HG02870 (cell line): ENCODE measurements around the gene PTPN22.

Source experiments
- ATAC-seq: cut with Tn5 transposase; IDR thresholded peaks from one replicate; pipeline ENCODE4 v1.9.1; 2021; ENCODE audit warnings: mild to moderate bottlenecking, moderate library complexity; ENCODE audit not compliant: unreplicated experiment

Gene PTPN22

DNA sequence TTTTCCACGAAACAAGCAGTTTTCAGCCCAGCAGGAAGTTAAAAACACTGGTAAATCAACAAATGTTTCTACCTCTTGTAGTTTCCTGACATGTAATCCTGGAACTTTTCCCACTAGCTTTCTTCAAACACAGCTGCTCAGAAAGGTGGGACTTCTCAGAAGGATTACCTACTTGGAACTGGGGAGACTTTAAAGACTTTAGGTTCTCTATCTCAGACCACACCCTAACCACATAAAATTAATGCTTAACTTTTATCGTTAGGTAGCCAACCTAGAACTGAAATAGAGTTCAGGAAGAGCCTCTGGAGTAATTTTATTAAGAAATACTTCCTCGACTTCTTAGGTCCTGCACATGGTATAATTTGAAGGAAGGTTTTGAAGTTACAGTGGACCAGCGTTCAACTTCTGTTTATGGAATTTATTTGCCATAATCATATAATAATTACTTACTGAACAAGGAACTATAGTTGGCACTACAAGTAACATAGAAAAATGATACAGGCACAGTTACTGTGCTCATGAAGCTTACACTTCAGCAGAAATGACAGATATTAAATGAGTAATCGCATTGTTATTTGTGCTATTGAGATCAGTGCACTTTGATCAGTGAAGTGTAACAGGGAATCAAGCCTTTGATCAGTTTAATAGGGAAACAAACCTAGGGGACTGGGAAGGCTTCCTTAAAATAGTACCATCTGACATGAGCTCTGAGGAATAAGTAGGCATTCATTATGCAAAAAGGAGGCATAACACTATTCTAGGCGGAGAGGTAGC lies 16.1 kb upstream of the PTPN22 start, which contains the start of gene BCL2L15:
Gene BCL2L15, minus strand, starts transcription at position 180 of the 774 bp plus-strand sequence. CDS start 206 bp downstream, outside the sequence.
- no peak for ATAC-seq

DNA sequence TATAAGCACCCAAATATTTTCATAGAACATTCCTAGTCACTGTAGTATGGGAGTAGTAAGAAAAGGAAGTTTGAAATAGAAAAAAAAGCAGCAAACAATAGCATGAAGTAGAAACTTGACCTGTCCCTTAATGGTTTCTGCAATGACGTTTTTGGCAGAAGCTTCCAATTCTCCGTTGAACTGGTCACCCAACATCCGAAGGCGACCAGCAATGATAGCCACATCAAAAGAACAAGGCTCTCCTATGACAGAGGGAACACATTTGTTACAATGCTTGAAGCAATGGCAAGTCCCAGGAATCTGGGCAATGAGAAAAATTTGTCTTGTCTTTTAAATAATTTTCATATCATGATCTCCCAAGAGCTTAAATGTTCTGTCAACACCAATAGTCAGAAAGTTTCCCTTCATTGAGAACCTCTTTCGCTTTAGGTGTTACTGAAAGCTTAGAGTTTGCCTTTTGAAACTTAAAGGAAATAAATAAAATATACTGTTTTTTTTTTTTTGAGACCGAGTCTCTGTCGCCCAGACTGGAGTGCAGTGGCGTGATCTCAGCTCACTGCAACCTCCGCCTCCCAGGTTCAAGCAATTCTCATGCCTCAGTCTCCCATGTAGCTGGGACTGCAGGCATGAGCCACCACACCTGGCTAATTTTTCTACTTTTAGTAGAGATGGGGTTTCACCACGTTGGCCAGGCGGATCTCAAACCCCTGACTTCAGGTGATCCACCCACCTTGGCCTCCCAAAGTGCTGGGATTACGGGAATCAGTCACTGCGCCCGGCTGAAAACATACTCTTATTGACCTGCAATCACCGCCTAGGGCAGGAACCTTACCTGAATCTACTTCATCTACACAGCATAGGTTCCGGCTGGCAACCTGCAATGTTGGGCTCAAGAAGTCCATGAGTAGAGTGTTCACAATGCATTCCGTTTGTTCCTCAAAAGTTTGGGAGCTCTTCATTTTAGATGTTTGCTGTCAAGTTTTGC lies 15.2 kb upstream of the PTPN22 start:
- no peak for ATAC-seq

DNA sequence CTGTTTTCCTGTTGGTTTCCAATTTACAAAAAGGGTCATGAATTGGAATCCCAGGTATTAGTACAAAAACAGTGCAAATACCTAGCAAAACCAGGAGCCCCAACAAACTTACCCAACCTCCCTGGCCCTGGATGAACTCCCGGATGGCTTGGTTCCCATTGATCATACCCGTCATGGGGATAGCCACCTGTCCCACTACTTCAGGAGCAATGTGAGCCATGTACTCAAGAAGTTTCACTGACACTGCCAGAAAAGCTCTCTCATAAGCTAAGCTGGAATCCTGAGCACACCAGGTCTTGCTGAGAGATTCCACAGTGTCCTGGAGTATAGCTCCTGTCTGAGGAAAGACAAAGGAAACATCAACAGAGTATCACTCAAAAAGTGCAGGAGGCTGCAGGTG lies 10.1 kb upstream of the PTPN22 start:
- no peak for ATAC-seq

DNA sequence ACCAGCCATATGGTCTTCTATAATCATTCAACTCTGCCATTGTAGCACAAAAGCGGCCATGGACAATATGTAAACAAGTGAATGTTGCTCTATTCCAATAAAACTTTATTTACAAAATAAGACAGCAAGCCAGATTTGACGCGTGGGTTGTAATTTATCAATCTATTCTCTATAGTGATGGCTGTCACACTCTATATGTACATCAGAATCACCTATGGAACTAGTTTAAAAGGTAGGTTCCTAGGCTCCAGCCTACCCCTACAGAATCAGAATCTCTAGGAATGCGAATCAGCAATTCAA lies 8.2 kb upstream of the PTPN22 start:
- no peak for ATAC-seq

DNA sequence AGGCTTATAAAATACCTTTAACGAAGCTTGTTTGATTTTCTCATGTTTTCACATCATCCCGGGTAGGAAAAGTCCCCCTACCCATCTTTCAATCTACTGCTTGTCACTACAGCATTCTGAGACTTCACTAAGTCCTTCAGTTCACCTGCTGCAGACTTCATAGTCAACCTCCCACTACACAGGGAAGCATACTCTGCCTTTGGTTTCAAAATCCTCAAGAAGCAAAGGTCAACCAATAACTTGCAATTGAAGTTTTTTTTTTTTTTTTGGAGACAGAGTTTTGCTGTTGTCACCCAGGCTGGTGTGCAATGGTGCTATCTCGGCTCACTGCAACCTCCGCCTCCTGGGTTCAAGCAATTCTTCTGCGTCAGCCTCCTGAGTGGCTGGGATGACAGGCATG lies 4.7 kb upstream of the PTPN22 start:
- no peak for ATAC-seq

DNA sequence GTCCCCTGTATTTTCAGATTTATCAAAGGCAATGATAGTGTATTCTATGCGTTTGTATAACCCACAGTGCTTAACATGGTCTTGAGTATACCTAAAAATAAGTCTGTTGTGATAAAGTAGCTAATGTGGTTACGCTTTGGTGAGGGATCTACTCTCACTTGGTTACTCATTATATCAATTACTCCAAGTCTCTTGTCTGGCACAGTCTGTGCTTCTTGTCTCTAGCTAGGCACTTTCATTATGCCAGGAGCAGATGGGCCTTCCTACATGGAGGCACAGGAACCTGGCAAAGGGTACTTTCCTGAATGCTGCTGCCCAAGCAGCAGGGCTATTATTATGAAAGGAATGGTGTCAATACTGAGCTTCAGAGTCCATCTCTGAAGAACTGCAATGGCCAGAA lies 4.2 kb upstream of the PTPN22 start:
- no peak for ATAC-seq

DNA sequence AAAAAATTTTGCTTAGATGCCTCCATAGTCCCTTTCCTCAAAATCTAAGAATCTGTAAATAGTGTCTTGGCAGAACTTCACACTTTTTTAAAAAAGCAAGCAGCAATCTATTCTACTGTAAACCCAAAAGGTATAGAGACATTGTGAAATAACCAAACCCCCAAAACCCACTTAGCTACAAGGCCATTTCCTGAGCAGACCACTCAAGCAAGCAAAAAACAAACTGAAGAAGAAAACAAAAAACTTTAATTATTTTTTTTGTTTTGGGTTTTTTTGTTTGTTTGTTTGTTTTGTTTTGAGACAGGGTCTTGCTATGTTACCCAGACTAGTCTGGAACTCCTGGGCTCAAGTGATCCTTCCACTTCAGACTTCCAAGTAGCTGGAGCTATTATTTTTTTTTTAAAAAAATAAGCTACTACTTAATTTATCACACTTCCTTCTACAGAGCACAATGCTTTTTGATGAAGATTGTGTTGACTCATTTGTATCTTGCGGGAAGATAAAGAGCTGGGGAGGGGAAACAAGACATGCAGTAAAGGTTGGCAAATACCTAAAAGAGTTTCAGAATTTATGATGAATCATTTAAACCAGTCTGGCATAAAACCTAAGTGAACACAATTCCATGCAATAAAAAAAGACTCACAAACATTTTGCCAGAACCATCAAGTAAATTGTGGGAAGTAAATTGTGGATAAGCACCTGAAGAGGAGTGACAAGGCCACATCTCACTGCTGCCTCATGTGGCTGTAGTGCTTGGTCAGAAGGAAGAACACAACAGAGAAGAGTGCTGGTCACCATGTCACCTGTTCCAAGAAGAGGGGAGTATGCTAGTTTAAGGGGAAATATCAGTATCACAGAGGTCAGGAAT lies 2.7 kb upstream of the PTPN22 start:
- peak; percentile 31 for ATAC-seq

DNA sequence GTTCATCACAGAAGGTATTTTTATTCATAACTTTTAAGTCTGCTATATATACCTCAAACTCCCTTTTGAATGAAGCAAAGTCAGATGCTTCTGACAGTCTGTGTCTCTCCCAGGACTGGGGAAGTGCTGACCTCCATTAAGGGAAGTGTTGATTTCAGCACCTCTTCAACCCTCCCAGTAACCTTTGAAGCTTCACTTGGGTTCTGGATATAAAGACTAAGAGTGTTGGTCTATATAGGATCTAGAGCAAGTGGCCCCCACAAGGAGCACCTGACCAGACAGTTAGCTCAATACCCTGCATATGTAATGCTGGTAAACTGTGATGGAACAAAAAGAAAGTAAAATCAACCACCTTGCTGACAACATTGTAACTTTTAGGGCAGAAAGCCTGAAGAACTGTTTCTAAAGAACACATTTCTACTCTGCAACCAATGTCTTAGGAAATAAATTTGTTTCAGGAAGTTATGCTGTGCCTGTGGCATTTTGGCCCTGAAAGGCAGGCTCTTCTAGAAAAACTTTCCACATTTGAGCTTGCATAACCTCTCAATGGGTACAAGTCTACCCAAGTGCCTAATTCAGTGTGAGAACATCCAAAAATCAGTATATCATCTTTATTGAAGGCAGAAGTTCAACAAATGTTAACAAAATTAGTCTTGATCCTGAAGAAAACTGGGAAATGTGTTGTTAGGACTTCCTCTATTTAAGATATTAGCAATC lies 865 bp upstream of the PTPN22 start:
- no peak for ATAC-seq

DNA sequence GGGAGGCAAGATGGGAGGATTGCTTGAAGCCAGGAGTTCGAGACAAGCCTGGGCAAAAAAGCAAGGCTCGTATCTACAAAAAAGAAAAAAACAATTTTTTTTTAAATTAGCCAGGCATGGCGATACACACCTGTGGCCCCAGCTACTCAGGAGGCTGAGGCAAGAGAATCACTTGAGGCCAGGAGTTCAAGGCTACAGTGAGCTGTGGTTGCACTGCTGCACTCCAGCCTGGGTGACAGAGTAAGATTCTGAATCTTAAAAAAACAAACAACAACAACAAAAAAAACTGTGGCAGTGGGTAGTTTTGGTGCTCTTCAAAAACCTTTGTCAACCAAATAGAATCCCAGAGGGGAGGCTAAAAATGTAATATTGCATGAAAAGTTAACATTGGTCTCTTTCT lies 734 bp downstream of the PTPN22 start:
- no peak for ATAC-seq

DNA sequence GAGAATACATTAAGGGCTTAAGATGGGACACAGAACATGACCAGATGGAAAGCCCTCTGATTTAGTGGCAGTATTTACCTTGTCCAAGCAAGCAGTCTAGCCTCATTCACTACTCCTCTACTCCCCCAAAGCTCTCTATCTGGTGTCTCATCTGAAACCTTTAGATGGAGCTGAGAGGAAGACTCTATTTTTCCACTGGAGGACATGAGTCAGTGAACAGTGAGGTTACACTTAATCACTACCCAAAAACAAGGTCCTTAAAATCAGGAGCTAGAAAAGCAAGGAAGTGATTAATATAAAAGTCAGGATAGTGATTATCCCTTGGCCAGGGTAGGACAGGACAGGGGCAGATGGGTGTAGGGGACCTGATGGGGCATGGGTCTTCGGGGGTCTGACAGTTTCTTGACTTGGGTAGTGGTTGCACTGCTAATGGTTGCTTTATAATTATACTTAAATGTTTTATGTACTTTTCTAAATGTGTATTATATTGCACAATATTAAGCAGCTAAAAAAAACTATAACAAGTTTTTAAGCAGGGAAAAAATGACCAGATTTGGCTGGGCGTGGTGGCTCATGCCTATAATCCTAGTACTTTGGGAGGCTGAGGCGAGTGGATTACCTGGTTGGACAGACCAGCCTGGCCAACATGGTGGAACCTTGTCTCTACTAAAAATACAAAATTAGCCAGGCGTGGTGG lies 3.0 kb downstream of the PTPN22 start:
- no peak for ATAC-seq

DNA sequence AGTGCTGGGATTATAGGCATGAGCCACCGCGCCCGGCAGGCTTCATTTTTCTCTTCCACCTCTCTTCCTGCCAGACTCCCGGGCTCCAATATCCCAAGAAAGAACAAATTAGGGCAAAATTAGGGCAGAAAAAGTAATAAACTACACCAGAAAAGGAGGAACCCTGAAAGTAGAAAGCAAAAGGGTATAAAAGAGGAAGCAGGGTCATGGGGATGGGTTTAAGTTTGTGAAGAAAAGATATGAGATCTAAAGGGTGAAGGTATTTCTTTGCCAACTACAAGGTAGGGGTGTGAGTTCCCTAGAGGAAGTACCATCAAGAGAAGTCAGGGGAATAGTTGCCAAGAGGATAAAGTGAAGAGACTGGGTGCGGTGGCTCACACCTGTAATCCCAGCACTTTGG lies 9.9 kb downstream of the PTPN22 start:
- ATAC-seq = no peak

DNA sequence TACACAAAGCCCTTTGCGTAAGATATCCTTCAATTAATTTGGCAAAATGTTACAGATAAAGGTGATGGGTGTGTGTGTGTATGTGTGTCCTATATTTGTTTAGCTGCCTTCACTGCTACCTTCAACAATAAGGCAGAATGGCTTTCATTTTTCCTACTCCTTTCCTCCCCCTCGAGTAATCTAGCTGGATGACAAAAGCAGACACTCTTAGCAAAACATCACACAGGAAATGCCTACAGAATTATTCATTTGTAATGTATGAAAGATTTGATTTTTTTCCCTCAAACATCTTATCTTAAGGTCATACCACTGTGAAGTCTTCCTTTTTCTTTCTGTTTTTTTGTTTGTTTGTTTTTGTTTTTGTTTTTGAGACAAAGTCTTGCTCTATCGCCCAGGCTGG lies 10.6 kb downstream of the PTPN22 start:
- ATAC-seq = no peak

DNA sequence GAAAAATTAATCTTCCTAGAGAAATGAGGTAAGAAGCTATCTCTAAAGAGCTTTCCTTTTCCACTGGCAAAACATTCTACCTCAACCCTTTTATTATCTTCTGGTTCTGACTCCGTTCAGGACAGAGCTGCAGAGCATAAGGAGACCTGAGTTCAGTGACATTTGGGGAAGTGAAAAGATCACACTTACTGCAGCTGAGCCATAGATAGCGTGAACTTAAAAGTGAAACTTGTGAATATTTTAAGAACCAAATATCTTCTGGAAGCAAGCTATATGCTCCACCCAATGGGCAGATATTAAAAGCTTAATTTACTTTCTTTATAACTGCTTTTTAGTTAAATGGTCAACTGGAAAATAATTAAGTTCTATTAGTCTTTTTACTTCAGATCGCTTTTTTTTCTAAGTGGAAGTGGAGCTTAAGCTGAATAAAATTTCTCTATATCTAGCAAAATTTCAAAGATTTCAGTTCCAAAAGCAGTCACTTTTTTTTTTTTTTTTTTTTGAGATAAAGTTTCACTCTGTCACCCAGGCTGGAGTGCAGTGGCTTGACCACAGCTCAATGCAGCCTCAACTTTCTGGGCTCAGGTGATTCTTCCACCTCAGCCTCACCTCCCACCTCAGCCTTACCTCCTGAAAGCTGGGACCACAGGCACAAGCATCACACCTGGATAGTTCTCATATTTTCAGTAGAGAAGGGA lies 11.9 kb downstream of the PTPN22 start:
- ATAC-seq = peak; percentile 90

DNA sequence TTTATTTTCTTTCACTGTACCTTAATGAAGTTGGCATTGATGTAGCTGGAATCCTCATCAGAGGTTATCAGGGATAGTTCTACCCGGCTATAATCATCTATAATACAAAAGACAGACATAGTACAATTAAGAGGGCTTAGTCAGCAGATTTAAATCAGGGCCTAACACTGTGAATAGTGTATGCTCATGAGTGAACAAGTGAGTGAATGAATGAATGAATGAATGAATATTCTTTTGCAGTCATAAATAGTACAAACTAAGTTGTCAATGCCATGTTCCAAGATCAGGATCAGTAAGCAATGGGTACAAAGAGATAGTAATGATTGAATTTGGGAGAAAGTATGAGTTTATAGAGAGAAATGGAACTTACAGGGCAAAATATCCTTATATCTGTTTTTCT lies 12.5 kb downstream of the PTPN22 start:
- ATAC-seq = no peak

DNA sequence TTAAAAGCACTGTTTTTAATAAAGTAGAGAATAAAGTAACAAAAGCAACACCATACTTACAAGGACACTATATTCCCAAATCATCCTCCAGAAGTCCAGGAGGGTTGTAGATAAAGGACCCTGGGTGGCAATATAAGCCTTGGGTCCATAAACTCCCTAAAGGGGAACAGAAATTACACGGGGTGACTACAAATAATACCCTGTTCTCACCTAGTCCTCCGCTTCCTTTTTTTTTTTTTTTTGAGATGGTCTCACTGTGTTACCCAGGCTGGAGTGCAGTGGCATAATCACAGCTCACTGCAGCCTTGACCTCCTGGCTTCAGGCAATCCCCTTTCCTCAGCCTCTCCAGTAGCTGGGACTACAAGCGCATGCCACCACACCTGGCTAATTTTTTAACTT lies 13.1 kb downstream of the PTPN22 start:
- no peak for ATAC-seq

DNA sequence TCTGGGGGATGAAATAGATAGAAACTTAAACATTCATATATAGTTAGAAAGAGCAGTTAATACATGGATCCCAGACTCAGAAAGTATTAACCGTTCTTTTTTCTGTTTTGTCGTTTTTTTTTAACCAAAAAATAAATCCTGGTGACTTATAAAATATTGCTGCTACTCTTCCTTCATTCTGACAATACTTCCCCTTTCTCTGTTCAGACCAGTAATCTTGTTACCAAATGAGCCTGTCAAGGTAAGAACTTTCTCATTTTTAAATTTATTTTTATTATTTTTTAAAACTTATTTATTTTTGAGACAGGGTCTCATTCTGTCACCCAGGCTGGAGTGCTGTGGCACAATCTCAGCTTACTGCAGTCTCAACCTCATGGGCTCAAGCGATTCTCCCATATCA lies 13.7 kb downstream of the PTPN22 start:
- ATAC-seq = no peak

DNA sequence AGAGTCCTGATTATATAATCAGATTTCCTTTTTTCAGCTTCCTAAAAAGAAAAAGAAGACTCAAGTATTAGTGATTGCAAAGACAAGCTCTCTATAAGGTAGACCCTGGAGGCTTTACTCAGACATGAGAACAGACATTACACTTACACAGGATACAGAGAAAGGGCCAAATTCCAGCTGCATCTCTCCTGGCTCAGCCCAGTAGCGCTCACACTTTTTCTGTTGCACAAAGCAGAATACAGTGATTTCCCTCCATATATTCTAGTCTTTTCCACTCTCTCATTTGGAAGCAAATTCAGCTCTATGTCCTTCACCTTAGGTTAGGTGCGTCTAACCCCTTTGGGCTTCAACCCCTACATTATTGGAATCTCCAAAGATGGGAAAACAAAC lies 15.1 kb downstream of the PTPN22 start:
- ATAC-seq = no peak

DNA sequence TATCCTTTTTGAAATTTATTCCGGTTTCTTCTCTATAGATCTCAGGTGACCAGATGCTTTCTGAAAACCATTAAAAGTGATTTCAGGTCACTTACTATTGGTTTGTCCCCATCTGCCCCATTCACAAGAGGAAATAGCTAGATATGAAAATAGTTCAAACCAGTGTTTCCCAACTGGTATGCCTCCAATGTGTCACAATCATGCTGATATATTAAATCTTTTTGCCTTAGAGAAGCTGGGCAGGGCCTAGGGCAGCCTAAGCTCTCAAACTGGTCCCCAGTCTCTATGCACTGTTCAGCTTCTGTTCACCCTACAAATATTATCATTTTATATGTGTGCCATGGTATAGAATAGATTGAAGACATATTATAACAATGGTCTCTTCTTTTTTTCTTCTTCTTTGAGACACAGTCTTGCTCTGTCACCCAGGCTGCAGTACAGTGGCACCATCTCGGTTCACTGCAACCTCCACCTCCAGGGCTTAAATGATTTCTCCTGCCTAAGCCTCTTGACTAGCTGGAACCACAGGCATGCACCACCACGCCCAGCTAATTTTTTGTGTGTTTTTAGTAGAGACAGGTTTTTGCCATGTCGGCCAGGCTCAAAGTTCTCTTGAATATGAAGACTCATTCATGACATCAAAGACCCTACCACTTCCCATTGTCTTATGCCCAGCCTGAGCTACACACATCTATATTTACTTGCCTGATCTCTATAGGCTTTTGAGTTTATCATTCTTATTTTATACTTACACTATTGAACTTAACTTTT lies 15.7 kb downstream of the PTPN22 start:
- no peak for ATAC-seq

DNA sequence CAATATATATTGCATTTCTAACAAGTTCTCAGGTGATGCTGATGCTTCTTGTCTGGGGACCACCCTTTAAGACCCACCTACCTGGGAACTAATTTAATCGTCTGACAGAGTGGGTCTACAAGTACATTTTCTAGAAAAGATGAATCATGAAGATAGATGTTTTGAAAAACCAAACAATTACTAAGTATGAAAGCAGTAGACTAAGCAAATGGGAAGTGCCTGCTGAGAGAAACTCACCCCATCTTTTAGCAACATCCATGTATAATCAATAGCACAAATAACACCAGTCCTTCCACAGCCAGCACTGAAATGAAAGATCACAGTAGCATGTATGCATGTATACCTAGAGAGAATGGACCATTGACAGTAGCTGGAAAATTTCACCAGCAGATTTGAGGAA lies 17.3 kb downstream of the PTPN22 start:
- ATAC-seq = no peak
